ENCODE data around the gene MFRP.

DNA sequence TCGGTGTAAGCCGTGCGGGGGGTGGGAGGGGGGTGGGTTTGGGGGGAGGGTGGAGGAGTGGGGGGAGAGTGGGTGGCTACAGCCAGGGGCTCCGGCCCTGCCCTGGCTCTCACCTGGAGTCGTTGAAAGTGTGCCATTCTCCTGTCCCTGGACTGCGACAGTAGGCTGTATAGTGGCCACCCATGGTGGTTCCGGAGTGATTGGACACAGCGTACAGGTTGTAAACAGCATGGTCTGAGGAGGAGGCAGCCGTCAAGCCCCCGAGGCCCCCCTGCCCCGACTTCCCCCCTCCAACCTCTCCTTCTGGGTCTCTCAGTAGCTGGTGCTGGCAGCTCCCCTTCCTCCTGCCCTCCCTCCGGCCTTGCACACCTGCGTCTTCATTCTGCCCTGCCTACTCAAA is 10.6 kb upstream of the MFRP start:
- TF ChIP-seq, protein P1, sequence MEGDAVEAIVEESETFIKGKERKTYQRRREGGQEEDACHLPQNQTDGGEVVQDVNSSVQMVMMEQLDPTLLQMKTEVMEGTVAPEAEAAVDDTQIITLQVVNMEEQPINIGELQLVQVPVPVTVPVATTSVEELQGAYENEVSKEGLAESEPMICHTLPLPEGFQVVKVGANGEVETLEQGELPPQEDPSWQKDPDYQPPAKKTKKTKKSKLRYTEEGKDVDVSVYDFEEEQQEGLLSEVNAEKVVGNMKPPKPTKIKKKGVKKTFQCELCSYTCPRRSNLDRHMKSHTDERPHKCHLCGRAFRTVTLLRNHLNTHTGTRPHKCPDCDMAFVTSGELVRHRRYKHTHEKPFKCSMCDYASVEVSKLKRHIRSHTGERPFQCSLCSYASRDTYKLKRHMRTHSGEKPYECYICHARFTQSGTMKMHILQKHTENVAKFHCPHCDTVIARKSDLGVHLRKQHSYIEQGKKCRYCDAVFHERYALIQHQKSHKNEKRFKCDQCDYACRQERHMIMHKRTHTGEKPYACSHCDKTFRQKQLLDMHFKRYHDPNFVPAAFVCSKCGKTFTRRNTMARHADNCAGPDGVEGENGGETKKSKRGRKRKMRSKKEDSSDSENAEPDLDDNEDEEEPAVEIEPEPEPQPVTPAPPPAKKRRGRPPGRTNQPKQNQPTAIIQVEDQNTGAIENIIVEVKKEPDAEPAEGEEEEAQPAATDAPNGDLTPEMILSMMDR (IDR thresholded peaks at IDR 0.05) = no peak
- TF ChIP-seq POLR2A (IDR thresholded peaks at IDR 0.05) = no peak
